ENCODE data around the gene GPR75.

GPR75 gene

GRCh38 chr2:53811601-53812000 is 48.2 kb downstream of the GPR75 start:
- in situ Hi-C loops (cut with HindIII; ENCODE audit: low sequenced_read_pairs): no loop called here
